Lung (tissue), 12 donors: ENCODE data around the gene SURF6. TPM values are rescaled to one million over a fixed set of nuclear protein-coding genes. Genes with fewer than 3 reads are reported as not detected.

Source experiments
- ATAC-seq: fragments of 200-7000 bp; cut with Tn5 transposase; one replicate; pipeline ENCODE4 v1.9.1; 2020; ENCODE audit warnings: moderate number of reproducible peaks; ENCODE audit not compliant: insufficient read depth, low FRiP score
- DNase-seq, 3 donors: peaks; one replicate each; pipeline ENCODE4 v3.0.0-alpha.2; 2013 to 2017
- H3K27ac ChIP-seq, 2 donors: one replicate each; pipeline ENCODE4 v1.5.1; 2013; ENCODE audit warnings: mild to moderate bottlenecking in 2 of 2, moderate library complexity in 2 of 2, control low read depth in 1 of 2, inconsistent platforms in 1 of 2, low read depth in 1 of 2, low read length in 1 of 2
- H3K27me3 ChIP-seq, 3 donors: one replicate each; pipeline ENCODE4 v1.5.1; 2013; ENCODE audit warnings: low read length in 2 of 3; ENCODE audit not compliant: control insufficient read depth in 3 of 3, insufficient read depth in 3 of 3
- H3K36me3 ChIP-seq, 4 donors: one replicate each; pipeline ENCODE4 v1.5.1; 2013; ENCODE audit warnings: low read length in 4 of 4, mild to moderate bottlenecking in 1 of 4, moderate library complexity in 1 of 4; ENCODE audit not compliant: control insufficient read depth in 4 of 4, insufficient read depth in 4 of 4
- H3K4me1 ChIP-seq, 5 donors: one replicate each; pipeline ENCODE4 v1.5.1; 2013; ENCODE audit warnings: low read length in 5 of 5, mild to moderate bottlenecking in 2 of 5, moderate library complexity in 1 of 5; ENCODE audit not compliant: control insufficient read depth in 5 of 5, insufficient read depth in 5 of 5
- H3K4me3 ChIP-seq: one replicate; pipeline ENCODE4 v1.5.1; 2013; ENCODE audit warnings: mild to moderate bottlenecking, control low read depth, moderate library complexity
- H3K9ac ChIP-seq, 2 donors: one replicate each; pipeline ENCODE4 v1.5.1; 2013; ENCODE audit warnings: low read length in 2 of 2, control low read depth in 1 of 2; ENCODE audit not compliant: insufficient read depth in 1 of 2
- H3K9me3 ChIP-seq, 4 donors: one replicate each; pipeline ENCODE4 v1.5.1; 2013; ENCODE audit warnings: low read length in 3 of 4, mild to moderate bottlenecking in 1 of 4, moderate library complexity in 1 of 4; ENCODE audit not compliant: control insufficient read depth in 4 of 4, insufficient read depth in 3 of 4
- CTCF ChIP-seq: IDR thresholded peaks from 2 replicates; pipeline ENCODE4 v1.5.1; 2012; ENCODE audit warnings: mild to moderate bottlenecking; ENCODE audit errors: control extremely low read depth, extremely low read depth
- WGBS, 2 donors: extraction: QIAGEN DNeasy Blood & Tissue Kit; methylation state at CpG; one replicate each; pipeline ENCODE4 v1.1.7; 2013; 5-methylcytosine and 5-hydroxymethylcytosine counted together
- polyA plus RNA-seq, 2 donors: library from polyadenylated mRNA; stranded (reverse); fragments of 200-250 nt; gene quantifications; one replicate each; pipeline ENCODE4 v1.2.1, GENCODE V29; 2013
- total RNA-seq, 2 donors: library from RNA; depleted of rRNA in 1 of 2; stranded (reverse); fragments of >200 nt in 1 of 2; gene quantifications; one replicate each; pipeline ENCODE4 v1.2.1, GENCODE V29; 2014 to 2021
- donor health status: control.
- donor health status: control.
- donor health status: Bipolar disorder and iron deficiency.
- donor health status: healthy.
- donor health status: DM: yes; HTN: yes; CAD: no.

The SURF6 gene
- total and polyA plus RNA-seq, 4 donors = 13.7 to 25.6 (median 23.8) TPM

- Histone ChIP-seq H3K27me3 (no peaks in the 10 kb centered on the region), H3K27ac (no peak overlapping the region), H3K9ac (no peak overlapping the region), H3K9me3 (no peaks in the 10 kb centered on the region), H3K4me1 (peaks cover 0 to 17% (median 7%) of the 10 kb centered on the region in 5 donors), H3K36me3 (peaks cover 0 to 57% (median 41%) of the 10 kb centered on the region in 4 donors), H3K4me3 (no peak overlapping the region)
- DNase-seq (no peak), ATAC-seq (no peak)
- 95 to 97% methylated on average over 19 of the region's 19 CpGs for WGBS, 2 donors
- TF ChIP-seq CTCF = no peak
These were observed 8.1 kb upstream of the SURF6 start for GRCh38 chr9:133344071-133344470.

DNA sequence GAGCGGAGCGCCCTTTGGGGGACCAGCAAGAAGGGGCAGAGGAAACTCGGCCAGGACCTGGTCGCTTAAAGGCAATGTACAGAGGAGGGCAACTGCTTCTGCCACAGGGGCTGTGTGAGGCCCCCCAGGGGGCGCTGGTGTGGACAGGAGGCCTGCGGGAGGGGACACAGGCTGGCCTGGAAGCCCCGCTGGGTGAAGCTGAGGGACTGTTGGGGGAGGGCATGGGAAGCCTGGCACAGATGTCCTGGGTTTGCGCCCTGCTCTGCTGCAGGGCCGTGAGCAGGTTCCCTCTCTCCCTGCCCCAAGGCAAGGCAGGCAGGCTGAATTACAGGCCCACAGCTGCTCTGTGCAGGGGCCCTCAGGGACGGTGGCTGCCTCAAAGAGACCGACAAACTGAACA is 6.6 kb upstream of the SURF6 start:
- WGBS, 2 donors = 80 to 85% methylated on average over 9 to 11 of the region's 11 CpGs
- no peak overlapping the region for H3K9ac ChIP-seq
- no peaks in the 10 kb centered on the region for H3K9me3 ChIP-seq
- peaks cover 0 to 12% (median 6%) of the 10 kb centered on the region in 5 donors for H3K4me1 ChIP-seq
- H3K27ac ChIP-seq = no peak overlapping the region
- H3K27me3 ChIP-seq = no peaks in the 10 kb centered on the region
- no peak for TF ChIP-seq CTCF
- ATAC-seq = no peak
- no peak for DNase-seq
- H3K36me3 ChIP-seq = peaks cover 0 to 56% (median 37%) of the 10 kb centered on the region in 4 donors
- no peak overlapping the region for H3K4me3 ChIP-seq

GRCh38 chr9:133342069-133342406 is 6.0 kb upstream of the SURF6 start:
- H3K27ac ChIP-seq = no peak overlapping the region
- H3K9me3 ChIP-seq = no peaks in the 10 kb centered on the region
- TF ChIP-seq CTCF = no peak
- DNase-seq (no peak), ATAC-seq (no peak)
- H3K4me1 ChIP-seq = peaks cover 0 to 12% (median 6%) of the 10 kb centered on the region in 5 donors
- WGBS, 2 donors = 68 to 82% methylated on average over 12 of the region's 12 CpGs
- peaks cover 0 to 56% (median 37%) of the 10 kb centered on the region in 4 donors for H3K36me3 ChIP-seq
- no peak overlapping the region for H3K4me3 ChIP-seq
- no peaks in the 10 kb centered on the region for H3K27me3 ChIP-seq
- H3K9ac ChIP-seq = no peak overlapping the region

GRCh38 chr9:133341369-133342068 is 5.5 kb upstream of the SURF6 start:
- no peak for TF ChIP-seq CTCF
- no peak overlapping the region for H3K9ac ChIP-seq
- 74 to 82% methylated on average over 15 of the region's 15 CpGs for WGBS, 2 donors
- peak; percentile 66 for ATAC-seq
- no peaks in the 10 kb centered on the region for H3K27me3 ChIP-seq
- H3K4me1 ChIP-seq = peaks cover 0 to 8% (median 4%) of the 10 kb centered on the region in 5 donors
- H3K9me3 ChIP-seq = no peaks in the 10 kb centered on the region
- no peak overlapping the region for H3K4me3 ChIP-seq
- H3K36me3 ChIP-seq = peaks cover 0 to 56% (median 37%) of the 10 kb centered on the region in 4 donors
- no peak for DNase-seq
- H3K27ac ChIP-seq = peak overlapping the region in 1 of 2 donors; percentile 23
